Neutrophil (primary cell): ENCODE measurements around the gene NEK11.

Source experiments
- H3K27ac ChIP-seq: fragments of 200-600 bp; sonication (generic); 2 replicates; pipeline ENCODE4 v1.5.1; 2016; ENCODE audit warnings: mild to moderate bottlenecking, moderate library complexity
- H3K27me3 ChIP-seq: fragments of 200-600 bp; sonication (generic); 2 replicates; pipeline ENCODE4 v1.6.0; 2016; ENCODE audit warnings: mild to moderate bottlenecking
- H3K36me3 ChIP-seq: fragments of 200-600 bp; sonication (generic); 2 replicates; pipeline ENCODE4 v1.5.1; 2017
- H3K4me1 ChIP-seq, 2 experiments: fragments of 200-600 bp in 1 of 2; sonication (generic) in 1 of 2; 1 replicate in 1 of 2; 2 replicates in 1 of 2; pipeline versions ENCODE4 v1.5.1 to v1.6.1; 2013 to 2016; ENCODE audit warnings: low read depth in 1 of 2, low read length in 1 of 2, mild to moderate bottlenecking in 1 of 2, moderate library complexity in 1 of 2; ENCODE audit not compliant: control insufficient read depth in 1 of 2, insufficient read depth in 1 of 2
- H3K4me3 ChIP-seq, 2 experiments: fragments of 200-600 bp in 1 of 2; sonication (generic) in 1 of 2; 1 replicate in 1 of 2; 2 replicates in 1 of 2; pipeline ENCODE4 v1.5.1; 2013 to 2016; ENCODE audit warnings: low read depth in 1 of 2, low read length in 1 of 2, mild to moderate bottlenecking in 1 of 2, moderate library complexity in 1 of 2
- H3K9me3 ChIP-seq: fragments of 200-600 bp; sonication (generic); 2 replicates; pipeline ENCODE4 v1.5.1; 2016
- CTCF ChIP-seq: fragments of 200-600 bp; sonication (generic); IDR thresholded peaks from 2 replicates; pipeline ENCODE4 v1.5.1; 2016; ENCODE audit warnings: antibody characterized with exemption

The NEK11 gene

GRCh38 chr3:131162516-131162915 is 135.8 kb downstream of the NEK11 start:
- Histone ChIP-seq H3K4me1 (no peaks in the 10 kb centered on the region), H3K4me3 (no peak overlapping the region), H3K9me3 (no peaks in the 10 kb centered on the region)

GRCh38 chr3:131167867-131168266 is 141.2 kb downstream of the NEK11 start:
- H3K36me3 ChIP-seq, result no peaks in the 10 kb centered on the region
- no peak overlapping the region for H3K4me3 ChIP-seq
- no peaks in the 10 kb centered on the region for H3K9me3 ChIP-seq
- TF ChIP-seq CTCF, result no peak
- H3K27ac ChIP-seq, result no peak overlapping the region
- no peaks in the 10 kb centered on the region for H3K4me1 ChIP-seq
- H3K27me3 ChIP-seq, result no peaks in the 10 kb centered on the region

More at GRCh38 chr3:131162516-131162915, 135.8 kb downstream of the NEK11 start:
- Histone ChIP-seq H3K36me3 (no peaks in the 10 kb centered on the region), H3K27ac (no peak overlapping the region), H3K27me3 (no peaks in the 10 kb centered on the region)
- no peak for TF ChIP-seq CTCF

GRCh38 chr3:131169331-131169730 is 142.7 kb downstream of the NEK11 start:
- no peak for TF ChIP-seq CTCF
- Histone ChIP-seq H3K4me1 (no peaks in the 10 kb centered on the region), H3K9me3 (no peaks in the 10 kb centered on the region), H3K4me3 (no peak overlapping the region), H3K27me3 (no peaks in the 10 kb centered on the region), H3K36me3 (no peaks in the 10 kb centered on the region), H3K27ac (no peak overlapping the region)

DNA sequence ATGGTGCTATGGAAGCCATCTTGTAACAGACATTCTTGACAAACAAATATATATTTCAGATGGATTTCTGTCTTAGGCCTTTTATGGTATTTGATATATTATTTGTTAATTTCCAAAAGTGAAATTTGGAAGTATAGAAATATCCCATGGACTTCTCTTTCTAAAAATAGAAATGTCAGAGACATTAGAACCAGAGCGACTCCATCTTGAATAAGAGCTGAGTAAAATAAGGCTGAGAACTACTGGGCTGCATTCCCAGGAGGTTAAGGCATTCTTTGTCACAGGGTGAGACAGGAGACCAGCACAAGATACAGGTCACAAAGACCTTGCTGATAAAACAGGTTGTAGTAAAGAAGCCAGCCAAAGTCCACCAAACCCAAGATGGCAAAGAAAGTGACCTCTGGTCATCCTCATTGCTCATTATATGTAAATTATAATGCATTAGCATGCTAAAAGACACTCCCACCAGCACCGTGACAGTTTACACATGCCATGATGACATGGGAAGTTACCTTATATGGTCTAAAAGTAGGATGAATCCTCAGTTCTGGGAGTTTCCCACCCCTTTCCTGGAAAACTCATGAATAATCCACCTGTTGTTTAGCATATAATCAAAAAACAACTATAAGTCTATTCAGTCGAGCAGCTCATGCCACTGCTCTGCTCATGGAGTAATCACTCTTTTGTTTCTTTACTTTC is 146.0 kb downstream of the NEK11 start:
- H3K27ac ChIP-seq, result no peak overlapping the region
- H3K4me3 ChIP-seq, result no peak overlapping the region
- TF ChIP-seq CTCF, result no peak
- no peaks in the 10 kb centered on the region for H3K4me1 ChIP-seq
- no peaks in the 10 kb centered on the region for H3K9me3 ChIP-seq
- no peaks in the 10 kb centered on the region for H3K27me3 ChIP-seq
- no peaks in the 10 kb centered on the region for H3K36me3 ChIP-seq

- H3K9me3 ChIP-seq, result no peaks in the 10 kb centered on the region
- no peak overlapping the region for H3K27ac ChIP-seq
Measured at GRCh38 chr3:131174752-131175151, 148.1 kb downstream of the NEK11 start.

More at GRCh38 chr3:131174752-131175151, 148.1 kb downstream of the NEK11 start:
- Histone ChIP-seq H3K4me1 (no peaks in the 10 kb centered on the region), H3K36me3 (no peaks in the 10 kb centered on the region), H3K27me3 (no peaks in the 10 kb centered on the region), H3K4me3 (no peak overlapping the region)
- TF ChIP-seq CTCF, result no peak
